ENCODE data around the gene CTDSP1.

The CTDSP1 gene

GRCh38 chr2:218438596-218438995 is 38.9 kb downstream of the CTDSP1 start:
- Histone ChIP-seq H3K4me1 (ENCODE audit: control insufficient read depth in 1 of 2, insufficient read depth in 2 of 2, low read length in 2 of 2) (no peaks in the 10 kb centered on the region), H4K91ac (ENCODE audit: low read depth, low read length) (no peak overlapping the region), H3K18ac (ENCODE audit: low read length) (no peak overlapping the region), H2AFZ (ENCODE audit: insufficient read depth, low read length, poor library complexity) (no peak overlapping the region), H2AK5ac (ENCODE audit: low read length) (no peak overlapping the region), H2BK12ac (ENCODE audit: low read length) (no peak overlapping the region), H3K4ac (ENCODE audit: low read depth, low read length) (no peak overlapping the region), H3K9ac (ENCODE audit: low read length) (no peak overlapping the region), H3K27me3 (ENCODE audit: insufficient read depth, low read length) (no peaks in the 10 kb centered on the region), H3K4me3 (ENCODE audit: low read depth, low read length) (no peak overlapping the region), H3K79me1 (ENCODE audit: low read length) (no peaks in the 10 kb centered on the region), H3K36me3 (ENCODE audit: control insufficient read depth in 1 of 2, insufficient read depth in 2 of 2, low read length in 2 of 2) (no peaks in the 10 kb centered on the region), H4K8ac (ENCODE audit: low read depth, low read length) (no peak overlapping the region), H4K12ac (ENCODE audit: low read depth, low read length) (no peak overlapping the region), H3K79me2 (ENCODE audit: control insufficient read depth, insufficient read depth, low read length, poor library complexity) (no peaks in the 10 kb centered on the region), H3K9me3 (ENCODE audit: insufficient read depth, low read depth, low read length) (no peaks in the 10 kb centered on the region), H3K4me2 (ENCODE audit: low read length) (no peak overlapping the region), H3K14ac (ENCODE audit: low read length) (no peak overlapping the region), H2BK120ac (ENCODE audit: insufficient read depth, low read length, poor library complexity) (no peak overlapping the region), H3K27ac (ENCODE audit: low read depth, low read length) (no peak overlapping the region), H3K23ac (ENCODE audit: low read length) (no peak overlapping the region), H2BK5ac (ENCODE audit: low read depth, low read length, poor library complexity) (no peak overlapping the region)
- no peak for DNase-seq
- WGBS (ENCODE audit: extremely low coverage, insufficient coverage, insufficient read length), result no CpG with 5 or more reads among the region's 4 CpGs

- H3K27me3 ChIP-seq (ENCODE audit: insufficient read depth, low read length), result no peaks in the 10 kb centered on the region
- no CpG with 5 or more reads among the region's 7 CpGs for WGBS (ENCODE audit: extremely low coverage, insufficient coverage, insufficient read length)
Observed at GRCh38 chr2:218444692-218445357, 45.2 kb downstream of the CTDSP1 start.

GRCh38 chr2:218445602-218446001 is 45.9 kb downstream of the CTDSP1 start:
- H3K9ac ChIP-seq (ENCODE audit: low read length), result no peak overlapping the region
- H2AFZ ChIP-seq (ENCODE audit: insufficient read depth, low read length, poor library complexity), result no peak overlapping the region
- no peaks in the 10 kb centered on the region for H3K9me3 ChIP-seq (ENCODE audit: insufficient read depth, low read depth, low read length)
- DNase-seq, result no peak
- H3K79me1 ChIP-seq (ENCODE audit: low read length), result no peaks in the 10 kb centered on the region
- peaks cover 6 to 7% of the 10 kb centered on the region in 2 experiments for H3K4me1 ChIP-seq (ENCODE audit: control insufficient read depth in 1 of 2, insufficient read depth in 2 of 2, low read length in 2 of 2)
- H3K79me2 ChIP-seq (ENCODE audit: control insufficient read depth, insufficient read depth, low read length, poor library complexity), result no peaks in the 10 kb centered on the region
- no peak overlapping the region for H3K4me3 ChIP-seq (ENCODE audit: low read depth, low read length)
- H3K23ac ChIP-seq (ENCODE audit: low read length), result no peak overlapping the region
- H3K18ac ChIP-seq (ENCODE audit: low read length), result no peak overlapping the region
- H3K14ac ChIP-seq (ENCODE audit: low read length), result no peak overlapping the region
- H2BK12ac ChIP-seq (ENCODE audit: low read length), result no peak overlapping the region
- H3K36me3 ChIP-seq (ENCODE audit: control insufficient read depth in 1 of 2, insufficient read depth in 2 of 2, low read length in 2 of 2), result peaks cover 0 to 5% of the 10 kb centered on the region in 2 experiments
- no peak overlapping the region for H2BK120ac ChIP-seq (ENCODE audit: insufficient read depth, low read length, poor library complexity)
- no peak overlapping the region for H4K8ac ChIP-seq (ENCODE audit: low read depth, low read length)
- H4K12ac ChIP-seq (ENCODE audit: low read depth, low read length), result no peak overlapping the region
- no peak overlapping the region for H2BK5ac ChIP-seq (ENCODE audit: low read depth, low read length, poor library complexity)
- no peaks in the 10 kb centered on the region for H3K27me3 ChIP-seq (ENCODE audit: insufficient read depth, low read length)
- H3K27ac ChIP-seq (ENCODE audit: low read depth, low read length), result no peak overlapping the region
- H2AK5ac ChIP-seq (ENCODE audit: low read length), result no peak overlapping the region
- H3K4me2 ChIP-seq (ENCODE audit: low read length), result no peak overlapping the region
- H4K91ac ChIP-seq (ENCODE audit: low read depth, low read length), result no peak overlapping the region
- H3K4ac ChIP-seq (ENCODE audit: low read depth, low read length), result no peak overlapping the region

More at GRCh38 chr2:218444692-218445357, 45.2 kb downstream of the CTDSP1 start:
- H3K14ac ChIP-seq (ENCODE audit: low read length), result no peak overlapping the region
- no peak overlapping the region for H2AFZ ChIP-seq (ENCODE audit: insufficient read depth, low read length, poor library complexity)
- no peak overlapping the region for H3K4me2 ChIP-seq (ENCODE audit: low read length)
- H3K9ac ChIP-seq (ENCODE audit: low read length), result no peak overlapping the region
- no peak overlapping the region for H3K27ac ChIP-seq (ENCODE audit: low read depth, low read length)
- H4K8ac ChIP-seq (ENCODE audit: low read depth, low read length), result no peak overlapping the region
- H3K79me1 ChIP-seq (ENCODE audit: low read length), result no peaks in the 10 kb centered on the region
- no peak overlapping the region for H3K23ac ChIP-seq (ENCODE audit: low read length)
- no peak overlapping the region for H2BK12ac ChIP-seq (ENCODE audit: low read length)
- no peak overlapping the region for H3K18ac ChIP-seq (ENCODE audit: low read length)
- no peaks in the 10 kb centered on the region for H3K79me2 ChIP-seq (ENCODE audit: control insufficient read depth, insufficient read depth, low read length, poor library complexity)
- H2BK120ac ChIP-seq (ENCODE audit: insufficient read depth, low read length, poor library complexity), result no peak overlapping the region
- H2BK5ac ChIP-seq (ENCODE audit: low read depth, low read length, poor library complexity), result no peak overlapping the region
- H3K4me1 ChIP-seq (ENCODE audit: control insufficient read depth in 1 of 2, insufficient read depth in 2 of 2, low read length in 2 of 2), result peaks cover 6 to 7% of the 10 kb centered on the region in 2 experiments
- no peak overlapping the region for H4K12ac ChIP-seq (ENCODE audit: low read depth, low read length)
- H4K91ac ChIP-seq (ENCODE audit: low read depth, low read length), result no peak overlapping the region
- H3K9me3 ChIP-seq (ENCODE audit: insufficient read depth, low read depth, low read length), result no peaks in the 10 kb centered on the region
- DNase-seq, result peak; percentile 87 to 92
- peaks cover 0 to 3% of the 10 kb centered on the region in 2 experiments for H3K36me3 ChIP-seq (ENCODE audit: control insufficient read depth in 1 of 2, insufficient read depth in 2 of 2, low read length in 2 of 2)
- no peak overlapping the region for H3K4ac ChIP-seq (ENCODE audit: low read depth, low read length)
- no peak overlapping the region for H3K4me3 ChIP-seq (ENCODE audit: low read depth, low read length)
- H2AK5ac ChIP-seq (ENCODE audit: low read length), result no peak overlapping the region

DNA sequence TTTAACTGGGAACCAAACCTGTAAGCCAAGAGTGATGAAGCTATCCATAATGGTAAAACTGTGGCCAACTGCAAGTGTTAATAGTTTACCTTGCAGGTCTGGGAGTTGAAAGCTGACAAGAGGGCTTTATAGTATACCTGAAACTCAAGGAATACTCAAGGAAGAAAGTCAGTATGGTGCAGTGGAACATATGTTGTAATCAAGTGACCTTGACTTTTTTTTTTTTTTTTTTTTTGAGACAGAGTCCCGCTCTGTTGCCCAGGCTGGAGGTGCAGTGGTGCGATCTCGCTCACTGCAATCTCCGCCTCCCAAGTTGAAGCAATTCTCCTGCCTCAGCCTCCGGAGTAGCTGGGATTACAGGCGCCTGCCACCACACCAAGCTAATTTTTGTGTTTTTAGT is 46.9 kb downstream of the CTDSP1 start:
- no peak overlapping the region for H2BK5ac ChIP-seq (ENCODE audit: low read depth, low read length, poor library complexity)
- no peak overlapping the region for H3K4me3 ChIP-seq (ENCODE audit: low read depth, low read length)
- peaks cover 6 to 7% of the 10 kb centered on the region in 2 experiments for H3K4me1 ChIP-seq (ENCODE audit: control insufficient read depth in 1 of 2, insufficient read depth in 2 of 2, low read length in 2 of 2)
- no peak overlapping the region for H3K9ac ChIP-seq (ENCODE audit: low read length)
- H3K23ac ChIP-seq (ENCODE audit: low read length), result no peak overlapping the region
- H4K8ac ChIP-seq (ENCODE audit: low read depth, low read length), result no peak overlapping the region
- WGBS (ENCODE audit: extremely low coverage, insufficient coverage, insufficient read length), result no CpG with 5 or more reads among the region's 6 CpGs
- no peak overlapping the region for H4K91ac ChIP-seq (ENCODE audit: low read depth, low read length)
- no peaks in the 10 kb centered on the region for H3K9me3 ChIP-seq (ENCODE audit: insufficient read depth, low read depth, low read length)
- no peak overlapping the region for H2BK12ac ChIP-seq (ENCODE audit: low read length)
- H3K79me1 ChIP-seq (ENCODE audit: low read length), result no peaks in the 10 kb centered on the region
- peaks cover 0 to 5% of the 10 kb centered on the region in 2 experiments for H3K36me3 ChIP-seq (ENCODE audit: control insufficient read depth in 1 of 2, insufficient read depth in 2 of 2, low read length in 2 of 2)
- no peak for DNase-seq
- H3K4ac ChIP-seq (ENCODE audit: low read depth, low read length), result no peak overlapping the region
- no peaks in the 10 kb centered on the region for H3K79me2 ChIP-seq (ENCODE audit: control insufficient read depth, insufficient read depth, low read length, poor library complexity)
- H4K12ac ChIP-seq (ENCODE audit: low read depth, low read length), result no peak overlapping the region
- H2AK5ac ChIP-seq (ENCODE audit: low read length), result no peak overlapping the region
- H2AFZ ChIP-seq (ENCODE audit: insufficient read depth, low read length, poor library complexity), result no peak overlapping the region
- no peak overlapping the region for H3K27ac ChIP-seq (ENCODE audit: low read depth, low read length)
- no peak overlapping the region for H3K14ac ChIP-seq (ENCODE audit: low read length)
- H3K18ac ChIP-seq (ENCODE audit: low read length), result no peak overlapping the region
- no peaks in the 10 kb centered on the region for H3K27me3 ChIP-seq (ENCODE audit: insufficient read depth, low read length)
- no peak overlapping the region for H2BK120ac ChIP-seq (ENCODE audit: insufficient read depth, low read length, poor library complexity)
- no peak overlapping the region for H3K4me2 ChIP-seq (ENCODE audit: low read length)

Data from trophoblast cell (in vitro differentiated cells and primary cell).